Measurements from ENCODE around the gene AAK1. TPM values are rescaled to one million over a fixed set of nuclear protein-coding genes. Genes with fewer than 3 reads are reported as not detected.
"Not testable (repeated sequence)": the region's sequence is repeated elsewhere in the genome, so short reads cannot be mapped to it uniquely, and the experiment has no call there.

AAK1 gene
- total RNA-seq, 2 donors from 2014 or later = 70.7 to 77.3 TPM

DNA sequence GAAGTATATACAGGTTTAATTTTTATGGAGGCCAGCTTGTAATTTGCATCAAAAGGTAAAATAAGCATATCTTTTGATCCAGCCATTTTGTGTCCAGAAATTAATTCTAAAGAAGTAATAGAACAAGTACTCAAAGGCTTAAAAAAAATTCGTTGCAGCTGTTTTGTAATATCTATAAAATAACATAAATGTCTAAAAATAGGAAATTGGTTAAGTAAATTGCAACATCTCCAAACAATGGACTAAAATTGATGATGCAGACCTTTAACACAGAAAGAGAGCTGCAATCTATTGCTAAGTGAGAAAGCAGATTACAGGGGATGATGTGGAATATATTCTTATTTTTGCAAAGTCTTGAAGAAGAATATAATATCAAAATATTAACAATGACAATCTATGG, 19.4 kb downstream of the AAK1 start:
- H3K4me3 ChIP-seq = no peak overlapping the region
- TF ChIP-seq POLR2A (IDR thresholded peaks at IDR 0.05) (no peak), POLR2AphosphoS5 (IDR thresholded peaks at IDR 0.05) (no peak)
- TF ChIP-seq, protein P1, sequence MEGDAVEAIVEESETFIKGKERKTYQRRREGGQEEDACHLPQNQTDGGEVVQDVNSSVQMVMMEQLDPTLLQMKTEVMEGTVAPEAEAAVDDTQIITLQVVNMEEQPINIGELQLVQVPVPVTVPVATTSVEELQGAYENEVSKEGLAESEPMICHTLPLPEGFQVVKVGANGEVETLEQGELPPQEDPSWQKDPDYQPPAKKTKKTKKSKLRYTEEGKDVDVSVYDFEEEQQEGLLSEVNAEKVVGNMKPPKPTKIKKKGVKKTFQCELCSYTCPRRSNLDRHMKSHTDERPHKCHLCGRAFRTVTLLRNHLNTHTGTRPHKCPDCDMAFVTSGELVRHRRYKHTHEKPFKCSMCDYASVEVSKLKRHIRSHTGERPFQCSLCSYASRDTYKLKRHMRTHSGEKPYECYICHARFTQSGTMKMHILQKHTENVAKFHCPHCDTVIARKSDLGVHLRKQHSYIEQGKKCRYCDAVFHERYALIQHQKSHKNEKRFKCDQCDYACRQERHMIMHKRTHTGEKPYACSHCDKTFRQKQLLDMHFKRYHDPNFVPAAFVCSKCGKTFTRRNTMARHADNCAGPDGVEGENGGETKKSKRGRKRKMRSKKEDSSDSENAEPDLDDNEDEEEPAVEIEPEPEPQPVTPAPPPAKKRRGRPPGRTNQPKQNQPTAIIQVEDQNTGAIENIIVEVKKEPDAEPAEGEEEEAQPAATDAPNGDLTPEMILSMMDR (IDR thresholded peaks at IDR 0.05) = no peak
- no peak overlapping the region for H3K27ac ChIP-seq
- H3K4me1 ChIP-seq (replicated peaks) = peaks cover 3% of the 10 kb centered on the region
- no peaks in the 10 kb centered on the region for H3K36me3 ChIP-seq
- no peaks in the 10 kb centered on the region for H3K9me3 ChIP-seq
- H3K27me3 ChIP-seq (replicated peaks; ENCODE audit: insufficient read depth) = no peaks in the 10 kb centered on the region
- 74% methylated on average over 1 of the region's 1 CpG for WGBS
- no peak for DNase-seq (ENCODE audit: low spot score)
- intact Hi-C loops (cut with DNase I) = no loop called here

- no peak overlapping the region for H3K27ac ChIP-seq
- no peaks in the 10 kb centered on the region for H3K36me3 ChIP-seq
- H3K9me3 ChIP-seq = no peaks in the 10 kb centered on the region
- no peaks in the 10 kb centered on the region for H3K27me3 ChIP-seq (replicated peaks; ENCODE audit: insufficient read depth)
- WGBS = 97% methylated on average over 7 of the region's 7 CpGs
- no peak overlapping the region for H3K4me3 ChIP-seq
- peaks cover 3% of the 10 kb centered on the region for H3K4me1 ChIP-seq (replicated peaks)
- no peak for DNase-seq (ENCODE audit: low spot score)
- intact Hi-C loops (cut with DNase I) = no loop called here
- TF ChIP-seq, protein P1 (IDR thresholded peaks at IDR 0.05) = no peak
- TF ChIP-seq POLR2AphosphoS5 (IDR thresholded peaks at IDR 0.05) (no peak), POLR2A (IDR thresholded peaks at IDR 0.05) (no peak)
Observed at GRCh38 chr2:69623236-69623635, 20.3 kb downstream of the AAK1 start.

DNA sequence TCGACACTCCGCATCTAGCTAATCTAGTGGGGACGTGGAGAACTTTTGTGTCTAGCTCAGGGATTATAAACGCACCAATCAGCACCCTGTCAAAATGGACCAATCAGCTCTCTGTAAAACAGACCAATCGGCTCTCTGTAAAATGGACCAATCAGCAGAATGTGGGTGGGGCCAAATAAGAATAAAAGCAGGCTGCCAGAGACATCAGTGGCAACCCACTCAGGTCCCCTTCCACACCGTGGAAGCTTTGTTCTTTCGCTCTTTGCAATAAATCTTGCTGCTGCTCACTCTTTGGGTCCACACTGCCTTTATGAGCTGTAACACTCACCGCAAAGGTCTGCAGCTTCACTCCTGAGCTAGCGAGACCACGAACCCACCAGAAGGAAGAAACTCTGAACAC, 20.7 kb downstream of the AAK1 start:
- H3K27ac ChIP-seq; DNase-seq (ENCODE audit: low spot score); intact Hi-C loops (cut with DNase I); H3K4me1 ChIP-seq (replicated peaks); H3K36me3 ChIP-seq; H3K9me3 ChIP-seq; H3K27me3 ChIP-seq (replicated peaks; ENCODE audit: insufficient read depth); H3K4me3 ChIP-seq: not testable (repeated sequence)
- WGBS = 98% methylated on average over 10 of the region's 10 CpGs

GRCh38 chr2:69622017-69622540, 21.5 kb downstream of the AAK1 start:
- 99% methylated on average over 21 of the region's 29 CpGs for WGBS
- intact Hi-C loops (cut with DNase I); H3K4me1 ChIP-seq (replicated peaks): not testable (repeated sequence)

DNA sequence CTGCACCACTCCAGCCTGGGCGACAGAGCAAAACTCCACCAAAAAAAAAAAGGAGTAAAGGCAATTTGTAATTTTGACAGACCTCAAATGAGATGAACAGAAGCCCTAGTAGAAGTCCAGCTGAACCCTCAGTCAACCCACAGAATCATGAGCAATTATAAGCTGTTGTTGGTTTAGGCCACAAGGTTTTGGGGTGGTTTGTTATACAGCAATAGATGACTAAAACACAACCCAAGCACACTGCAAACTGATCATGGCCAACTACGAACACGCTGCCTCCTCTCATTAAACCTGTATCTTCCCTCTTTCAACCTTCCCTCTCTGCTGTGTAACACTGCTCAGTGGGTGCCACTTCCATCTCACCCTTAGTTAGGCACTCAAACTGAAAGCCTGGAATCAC, 22.1 kb downstream of the AAK1 start:
- intact Hi-C loops (cut with DNase I) = no loop called here
- Histone ChIP-seq H3K27me3 (replicated peaks; ENCODE audit: insufficient read depth) (no peaks in the 10 kb centered on the region), H3K4me3 (no peak overlapping the region), H3K4me1 (replicated peaks) (peaks cover 3% of the 10 kb centered on the region), H3K36me3 (no peaks in the 10 kb centered on the region), H3K9me3 (no peaks in the 10 kb centered on the region), H3K27ac (no peak overlapping the region)
- DNase-seq (ENCODE audit: low spot score) = no peak
- TF ChIP-seq, protein P1 (IDR thresholded peaks at IDR 0.05) = no peak
- TF ChIP-seq POLR2A (IDR thresholded peaks at IDR 0.05) (no peak), POLR2AphosphoS5 (IDR thresholded peaks at IDR 0.05) (no peak)
- 82% methylated on average over 3 of the region's 3 CpGs for WGBS

More at GRCh38 chr2:69622017-69622540, 21.5 kb downstream of the AAK1 start:
- H3K36me3 ChIP-seq; DNase-seq (ENCODE audit: low spot score); H3K9me3 ChIP-seq; H3K27me3 ChIP-seq (replicated peaks; ENCODE audit: insufficient read depth); H3K27ac ChIP-seq; H3K4me3 ChIP-seq: not testable (repeated sequence)

- Histone ChIP-seq H3K27ac (no peak overlapping the region), H3K4me3 (no peak overlapping the region), H3K9me3 (no peaks in the 10 kb centered on the region), H3K27me3 (replicated peaks; ENCODE audit: insufficient read depth) (no peaks in the 10 kb centered on the region), H3K36me3 (no peaks in the 10 kb centered on the region), H3K4me1 (replicated peaks) (peaks cover 3% of the 10 kb centered on the region)
- intact Hi-C loops (cut with DNase I) = no loop called here
- WGBS = 96% methylated on average over 7 of the region's 7 CpGs
- DNase-seq (ENCODE audit: low spot score) = no peak
- TF ChIP-seq POLR2A (IDR thresholded peaks at IDR 0.05) (no peak), POLR2AphosphoS5 (IDR thresholded peaks at IDR 0.05) (no peak)
- TF ChIP-seq, protein P1 (IDR thresholded peaks at IDR 0.05) = no peak
Observed at GRCh38 chr2:69620870-69621269, 22.7 kb downstream of the AAK1 start.

All from prostate gland (tissue), 2 donors.